CD4-positive, alpha-beta T cell treated with Interleukin-4 for 4 hours (primary cell): Measurements from ENCODE around the gene LBP.
"Not testable (repeated sequence)": the region's sequence is repeated elsewhere in the genome, so short reads cannot be mapped to it uniquely, and the experiment has no call there.

Source experiments
- DNase-seq: peaks from one replicate; pipeline ENCODE4 v3.0.0-alpha.2; 2020

Gene LBP

DNA sequence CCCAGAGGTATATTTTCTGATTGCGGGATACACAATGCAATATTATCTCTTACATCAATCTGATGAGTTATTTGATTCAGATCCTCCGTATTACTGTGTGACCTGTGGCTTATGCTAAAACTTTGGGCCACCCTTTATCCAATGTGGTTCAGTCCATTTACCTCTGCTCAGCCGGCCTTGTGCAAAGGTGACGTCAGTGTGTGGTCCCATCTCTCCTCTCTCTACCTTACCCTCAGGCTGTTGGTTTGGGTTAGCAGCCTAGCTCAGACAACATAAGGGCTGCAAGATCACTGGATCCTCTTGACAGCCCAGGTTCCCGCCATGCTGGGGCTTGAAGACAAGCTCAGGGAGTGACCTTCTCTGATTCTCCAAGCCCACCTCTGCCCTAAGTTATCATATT lies 55.8 kb downstream of the LBP start:
- DNase-seq: no peak

DNA sequence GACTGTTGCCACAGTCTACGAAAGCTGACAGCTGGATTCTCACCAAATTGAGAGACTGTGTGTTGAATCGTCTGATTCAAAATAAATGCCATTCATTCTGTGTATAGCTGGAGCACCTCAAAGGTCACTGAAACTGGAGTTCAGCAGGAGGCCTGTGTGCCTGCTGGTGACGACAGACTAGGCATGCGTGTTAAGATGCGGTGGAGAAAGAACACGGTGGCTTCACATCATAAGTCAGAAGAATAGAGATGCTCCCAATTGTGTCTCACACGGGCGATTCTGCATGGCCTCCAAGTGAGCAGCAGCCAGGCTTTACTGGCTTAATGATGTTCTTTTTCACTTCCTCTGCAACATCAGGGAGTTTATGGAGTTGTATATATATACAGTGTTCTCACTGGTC lies 56.5 kb downstream of the LBP start:
- no peak for DNase-seq

DNA sequence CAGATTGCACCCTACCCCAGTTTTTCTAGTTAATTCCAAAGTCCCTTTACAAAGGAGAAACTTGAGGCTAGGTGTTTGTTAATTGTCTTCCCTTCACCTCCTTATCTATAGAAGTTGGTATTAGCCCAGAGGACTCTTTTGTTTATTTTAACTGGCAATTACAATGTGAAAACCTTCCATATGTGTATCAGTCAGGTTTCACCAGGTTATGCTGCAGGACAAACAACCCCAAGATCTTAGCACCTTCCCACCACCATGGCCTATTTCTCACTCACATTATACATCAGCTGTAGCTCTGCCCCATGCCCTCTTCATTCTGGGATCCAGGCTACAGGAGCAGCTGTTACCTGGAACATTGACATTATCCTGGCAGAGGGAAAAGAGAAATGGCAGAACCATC lies 57.7 kb downstream of the LBP start:
- DNase-seq: no peak

DNA sequence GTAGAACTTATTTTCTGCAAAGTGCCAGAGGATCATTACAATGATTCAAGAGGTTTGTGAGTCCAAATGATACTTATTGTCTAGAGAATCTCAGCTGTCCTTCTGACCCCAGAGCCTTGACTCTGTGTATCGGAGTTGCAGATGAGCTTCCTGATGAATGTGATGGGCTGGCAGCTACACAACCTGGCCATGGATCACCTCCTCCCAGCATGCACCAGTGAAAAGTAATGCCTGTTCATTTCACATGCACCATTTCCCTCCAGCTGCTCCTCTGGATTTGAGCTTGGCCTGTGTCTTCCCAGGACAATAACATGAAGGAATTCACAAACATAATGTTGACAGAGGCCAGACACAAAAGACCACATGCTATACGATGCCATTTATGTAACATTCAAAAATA lies 58.9 kb downstream of the LBP start:
- no peak for DNase-seq

DNA sequence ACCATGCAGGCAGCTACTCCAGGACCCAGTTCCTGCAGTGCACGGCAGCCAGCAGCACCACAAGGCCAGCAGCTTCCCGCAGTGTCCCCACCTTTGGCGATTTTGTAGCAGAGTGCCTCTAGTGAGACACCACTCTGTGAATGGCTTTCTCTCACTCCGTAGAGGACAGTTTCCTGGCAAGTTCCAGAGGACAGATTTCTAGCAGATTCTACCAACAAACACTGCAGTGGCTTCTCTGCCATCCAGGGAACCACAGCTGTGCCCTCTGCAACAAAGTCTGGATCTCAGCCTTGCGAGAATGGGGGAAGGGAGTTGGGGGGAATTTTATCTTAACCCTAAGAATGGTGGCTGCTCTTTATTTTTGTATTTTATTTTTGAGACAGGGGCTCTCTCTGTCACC lies 60.2 kb downstream of the LBP start:
- DNase-seq: no peak

DNA sequence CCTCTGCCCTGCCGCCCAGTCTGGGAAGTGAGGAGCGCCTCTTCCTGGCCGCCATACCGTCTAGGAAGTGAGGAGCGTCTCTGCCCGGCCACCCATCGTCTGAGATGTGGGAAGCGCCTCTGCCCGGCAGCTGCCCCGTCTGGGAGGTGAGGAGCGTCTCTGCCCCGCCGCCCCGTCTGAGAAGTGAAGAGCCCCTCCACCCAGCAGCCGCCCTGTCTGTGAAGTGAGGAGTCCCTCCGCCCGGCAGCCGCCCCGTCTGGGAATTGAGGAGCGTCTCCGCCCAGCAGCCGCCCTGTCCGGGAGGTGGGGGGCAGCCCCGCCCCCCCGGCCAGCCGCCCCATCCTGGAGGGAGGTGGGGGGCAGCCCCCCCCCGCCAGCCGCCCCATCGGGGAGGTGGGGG lies 61.0 kb downstream of the LBP start:
- DNase-seq: no peak

DNA sequence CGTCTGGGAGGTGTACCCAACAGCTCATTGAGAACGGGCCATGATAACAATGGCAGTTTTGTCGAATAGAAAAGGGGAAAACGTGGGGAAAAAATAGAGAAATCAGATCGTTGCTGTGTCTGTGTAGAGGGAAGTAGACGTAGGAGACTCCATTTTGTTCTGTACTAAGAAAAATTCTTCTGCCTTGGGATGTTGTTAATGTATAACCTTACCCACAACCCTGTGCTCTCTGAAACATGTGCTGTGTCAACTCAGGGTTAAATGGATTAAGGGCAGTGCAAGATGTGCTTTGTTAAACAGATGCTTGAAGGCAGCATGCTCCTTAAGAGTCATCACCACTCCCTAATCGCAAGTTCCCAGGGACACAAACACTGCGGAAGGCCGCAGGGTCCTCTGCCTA lies 61.5 kb downstream of the LBP start:
- not testable (repeated sequence) for DNase-seq

DNA sequence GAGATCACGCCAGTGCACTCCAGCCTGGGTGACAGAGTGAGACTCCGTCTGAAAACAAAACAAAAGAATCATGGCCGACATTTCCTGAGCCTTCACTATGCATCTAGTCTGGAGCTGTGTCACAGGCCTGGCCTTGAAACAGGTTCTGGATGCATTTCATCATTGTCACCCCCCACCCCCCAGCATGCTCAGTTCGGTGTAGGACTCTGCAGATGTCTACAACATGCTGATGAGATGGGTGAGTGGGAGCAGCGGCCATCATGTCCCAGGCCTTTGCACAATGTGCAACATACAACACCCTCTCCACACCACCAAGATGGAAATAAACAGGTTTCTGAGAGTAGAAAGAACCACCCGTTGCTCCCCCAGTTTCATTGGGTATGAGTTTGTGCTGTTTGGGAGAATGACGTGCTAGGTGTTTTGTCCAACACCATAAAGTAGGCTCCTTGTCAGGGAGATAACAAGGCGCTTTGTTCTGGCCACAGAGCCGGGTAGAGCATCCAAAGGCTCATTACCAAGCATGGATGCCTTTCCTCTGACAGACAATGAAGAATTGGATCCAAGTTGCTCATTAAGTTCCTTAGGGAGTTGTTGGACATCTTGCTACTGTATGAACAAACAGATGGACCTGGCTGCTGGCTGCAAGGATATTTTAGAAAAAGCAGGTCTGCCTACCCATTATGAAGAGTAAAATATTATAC lies 66.7 kb downstream of the LBP start:
- no peak for DNase-seq

DNA sequence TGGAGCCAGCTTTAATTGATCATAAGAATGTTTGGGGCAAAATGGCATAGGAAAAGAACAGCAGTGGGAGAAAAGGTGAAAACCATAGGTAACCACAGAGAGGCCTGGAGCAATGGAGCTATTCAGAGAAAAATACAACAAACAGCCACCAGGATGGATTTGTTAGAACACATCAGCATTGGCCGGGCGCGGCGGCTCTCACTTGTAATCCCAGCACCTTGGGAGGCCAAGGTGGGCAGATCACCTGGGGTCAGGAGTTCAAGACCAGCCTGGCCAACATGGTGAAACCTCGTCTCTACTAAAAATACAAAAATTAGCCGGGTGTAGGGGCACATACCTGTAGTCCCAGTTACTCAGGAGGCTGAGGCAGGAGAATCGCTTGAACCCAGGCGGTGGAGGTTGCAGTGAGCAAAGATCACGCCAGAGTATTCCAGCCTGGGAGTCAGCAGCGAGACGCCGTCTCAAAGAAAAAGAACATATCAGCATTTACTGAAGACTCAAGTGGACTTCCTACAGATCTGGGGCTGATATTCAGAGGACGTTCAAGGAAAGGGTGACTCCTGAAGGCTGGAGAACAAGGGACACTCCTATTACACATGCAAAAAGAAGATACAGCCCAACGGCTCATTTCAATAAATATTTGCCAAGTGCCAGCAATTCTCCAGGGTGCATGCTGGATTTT lies 68.6 kb downstream of the LBP start:
- no peak for DNase-seq

DNA sequence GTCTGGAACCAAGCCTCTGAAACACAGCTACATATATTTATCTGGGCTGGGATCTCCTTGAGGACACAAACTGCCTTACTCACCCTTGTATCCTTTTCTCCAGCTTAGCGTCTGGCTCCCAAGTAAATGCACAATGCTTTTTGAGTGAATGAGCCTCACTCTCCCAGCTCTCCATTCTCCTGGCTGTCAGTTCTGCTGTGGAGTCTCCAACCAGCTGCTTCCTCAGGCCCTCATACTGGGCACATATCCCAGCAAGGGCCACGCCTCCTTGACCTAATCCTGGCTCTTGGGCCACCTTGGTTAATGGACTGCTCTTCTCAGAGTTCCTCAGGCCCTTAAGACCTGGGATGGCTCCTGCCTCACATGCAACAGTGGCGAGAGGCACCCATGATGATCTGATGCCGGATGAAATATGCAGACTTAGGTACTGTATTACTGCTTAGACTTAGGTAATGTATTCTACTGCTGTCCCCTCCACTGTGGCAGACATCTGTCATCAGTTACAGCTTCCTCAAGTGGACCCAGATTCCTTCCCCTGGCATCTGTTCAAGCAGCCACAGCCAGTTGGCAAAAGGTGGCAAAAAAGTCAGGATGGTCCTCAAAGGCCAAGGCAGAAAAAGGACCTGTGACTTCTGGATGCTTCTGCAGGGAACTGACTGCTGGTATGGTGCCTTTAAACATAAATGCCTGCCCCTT lies 72.4 kb downstream of the LBP start:
- DNase-seq: no peak

DNA sequence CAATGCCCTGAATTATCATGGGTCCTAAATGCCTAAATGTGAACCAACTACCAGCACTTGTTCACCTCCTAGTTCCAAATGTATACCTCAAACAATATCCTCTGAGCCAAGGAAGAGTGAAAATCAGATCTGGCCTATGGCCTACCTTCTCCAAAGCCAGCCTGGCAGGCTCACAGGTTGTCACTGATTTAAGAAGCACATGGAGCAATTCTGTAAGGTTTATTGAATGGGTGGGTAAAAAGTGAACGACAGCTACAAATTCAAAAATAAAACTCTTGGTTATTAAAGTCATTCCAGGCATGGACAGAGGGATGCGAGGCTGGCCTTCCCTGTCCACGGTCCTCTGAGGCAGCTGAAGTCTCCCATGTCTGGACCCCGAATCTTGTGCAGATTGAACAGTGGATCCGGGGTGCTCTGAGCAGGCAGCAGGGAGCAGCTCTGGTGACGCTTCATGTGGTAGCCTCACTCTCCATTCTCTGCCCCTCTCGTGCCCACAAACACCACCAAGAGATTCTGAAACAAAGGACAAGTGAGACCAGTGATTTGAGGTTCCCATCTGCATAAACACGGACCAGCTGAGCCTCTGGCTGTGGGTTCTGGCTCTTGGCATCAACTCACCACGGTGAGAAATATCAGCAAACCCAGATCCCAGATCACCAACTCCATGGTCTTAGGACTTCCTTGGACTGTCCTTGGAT lies 74.3 kb downstream of the LBP start:
- no peak for DNase-seq

DNA sequence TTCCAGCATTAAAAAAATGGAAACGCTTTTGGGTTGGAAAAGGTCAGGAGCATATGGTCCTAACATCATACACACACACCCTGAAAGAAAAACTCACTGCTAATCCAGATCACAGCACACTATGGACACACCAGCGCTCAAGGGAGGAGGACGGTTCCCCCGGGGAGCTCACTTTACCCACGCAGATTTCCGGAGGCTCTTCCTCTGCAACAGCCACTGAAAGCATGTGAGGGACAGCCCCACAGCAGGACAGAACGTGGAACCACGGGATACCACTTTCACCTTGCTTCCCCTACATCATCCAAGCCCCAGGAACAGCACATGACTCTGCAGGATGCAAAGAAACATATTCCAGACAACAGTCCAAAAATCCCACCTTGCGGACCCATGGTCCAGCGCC lies 75.6 kb downstream of the LBP start:
- DNase-seq: no peak

DNA sequence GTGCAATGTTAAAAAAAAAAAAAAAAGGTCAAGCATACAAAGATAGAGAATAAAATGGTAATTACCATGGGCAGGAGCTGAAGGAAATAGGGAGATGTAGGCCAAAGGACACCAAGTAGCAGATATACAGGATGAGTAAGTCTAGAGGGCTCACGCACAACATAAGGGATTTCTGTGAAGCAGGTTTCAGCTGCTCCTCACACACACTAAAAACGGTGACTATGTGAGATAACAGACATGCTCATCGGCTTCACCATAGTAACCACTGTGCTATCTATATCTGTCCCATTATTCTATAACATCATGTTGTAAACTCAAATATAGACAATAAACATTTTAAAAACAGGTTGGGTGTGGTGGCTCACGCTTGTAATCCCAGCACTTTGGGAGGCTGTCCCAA lies 77.3 kb downstream of the LBP start:
- no peak for DNase-seq

DNA sequence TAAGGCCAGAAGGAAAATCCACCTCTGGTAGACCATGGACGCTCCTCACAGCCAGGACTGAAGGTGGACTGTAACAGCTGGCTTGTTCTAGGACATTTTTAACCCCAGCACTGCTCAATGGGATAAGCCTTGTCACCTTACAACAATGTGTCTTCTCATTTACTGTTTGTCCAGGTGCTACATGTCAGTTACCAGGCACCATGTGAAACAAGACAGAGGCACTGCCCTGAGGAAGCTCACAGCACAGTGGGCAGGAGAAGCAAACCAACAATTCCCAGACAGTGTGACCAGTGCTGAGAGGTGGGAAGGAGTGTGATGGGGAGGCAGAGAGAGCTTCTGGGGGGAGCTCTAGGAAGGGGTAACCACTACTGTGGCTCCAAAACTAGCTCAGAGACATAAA lies 78.1 kb downstream of the LBP start:
- DNase-seq: no peak

DNA sequence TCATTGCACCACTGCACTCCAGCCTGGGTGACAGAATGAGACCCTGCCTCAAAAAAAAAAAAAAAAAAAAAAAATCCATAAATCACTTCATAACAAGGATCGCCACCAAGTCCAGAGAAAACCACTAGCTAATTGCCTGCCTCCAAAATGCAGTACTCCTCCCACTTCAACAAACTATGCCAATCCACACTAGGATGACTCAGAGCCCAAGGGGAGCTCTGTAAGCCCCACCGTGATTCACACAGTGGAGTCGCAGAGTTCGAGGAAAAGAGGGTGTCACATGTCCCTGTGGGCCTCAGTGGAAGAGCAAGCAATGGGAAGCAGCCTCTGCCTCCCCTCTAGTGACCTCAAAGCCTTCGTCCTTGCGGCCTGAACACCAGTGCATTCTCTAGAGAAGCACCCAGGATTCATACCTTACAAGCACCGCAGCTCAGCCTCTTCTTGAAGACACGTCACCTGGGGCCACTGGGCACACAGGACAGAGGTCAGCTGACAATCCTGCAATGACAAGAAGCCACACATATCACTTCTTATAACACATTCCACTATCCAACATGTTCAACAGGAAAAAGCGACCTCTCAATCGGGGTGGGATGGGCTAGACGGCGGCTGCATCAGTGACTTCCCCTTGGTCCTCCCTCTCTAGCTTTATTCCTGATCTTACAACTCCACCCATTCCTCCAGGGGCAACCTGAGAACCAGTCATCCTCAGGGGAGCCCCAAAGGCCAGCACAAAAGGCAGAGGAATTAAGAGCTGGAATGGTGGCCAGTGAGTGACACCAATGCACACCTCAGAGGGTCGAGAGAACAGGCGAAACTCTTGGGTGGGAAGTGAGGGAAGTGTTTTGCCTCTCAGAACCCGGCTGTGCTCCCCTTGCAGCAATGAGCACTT lies 80.0 kb downstream of the LBP start:
- no peak for DNase-seq
